Measurements from ENCODE around the gene KIF26B.

The KIF26B gene

GRCh38 chr1:245434280-245434679, 279.5 kb downstream of the KIF26B start:
- Histone ChIP-seq H3K4me3 (ENCODE audit: low read depth, low read length) (no peak overlapping the region), H3K27me3 (ENCODE audit: control insufficient read depth, insufficient read depth, low read length) (no peaks in the 10 kb centered on the region), H3K27ac (ENCODE audit: low read depth, low read length) (no peak overlapping the region), H3K9me3 (ENCODE audit: control insufficient read depth, insufficient read depth, low read depth, low read length) (no peaks in the 10 kb centered on the region), H3K36me3 (ENCODE audit: control insufficient read depth, insufficient read depth, low read length) (no peaks in the 10 kb centered on the region), H3K4me1 (ENCODE audit: control insufficient read depth, insufficient read depth, low read length) (no peaks in the 10 kb centered on the region), H3K9ac (ENCODE audit: low read length) (no peak overlapping the region)

GRCh38 chr1:245436407-245436806, 281.6 kb downstream of the KIF26B start:
- H3K36me3 ChIP-seq (ENCODE audit: control insufficient read depth, insufficient read depth, low read length) = no peaks in the 10 kb centered on the region
- H3K4me3 ChIP-seq (ENCODE audit: low read depth, low read length) = no peak overlapping the region
- no peak overlapping the region for H3K27ac ChIP-seq (ENCODE audit: low read depth, low read length)
- no peaks in the 10 kb centered on the region for H3K4me1 ChIP-seq (ENCODE audit: control insufficient read depth, insufficient read depth, low read length)
- H3K27me3 ChIP-seq (ENCODE audit: control insufficient read depth, insufficient read depth, low read length) = no peaks in the 10 kb centered on the region
- H3K9ac ChIP-seq (ENCODE audit: low read length) = no peak overlapping the region
- H3K9me3 ChIP-seq (ENCODE audit: control insufficient read depth, insufficient read depth, low read depth, low read length) = no peaks in the 10 kb centered on the region

DNA sequence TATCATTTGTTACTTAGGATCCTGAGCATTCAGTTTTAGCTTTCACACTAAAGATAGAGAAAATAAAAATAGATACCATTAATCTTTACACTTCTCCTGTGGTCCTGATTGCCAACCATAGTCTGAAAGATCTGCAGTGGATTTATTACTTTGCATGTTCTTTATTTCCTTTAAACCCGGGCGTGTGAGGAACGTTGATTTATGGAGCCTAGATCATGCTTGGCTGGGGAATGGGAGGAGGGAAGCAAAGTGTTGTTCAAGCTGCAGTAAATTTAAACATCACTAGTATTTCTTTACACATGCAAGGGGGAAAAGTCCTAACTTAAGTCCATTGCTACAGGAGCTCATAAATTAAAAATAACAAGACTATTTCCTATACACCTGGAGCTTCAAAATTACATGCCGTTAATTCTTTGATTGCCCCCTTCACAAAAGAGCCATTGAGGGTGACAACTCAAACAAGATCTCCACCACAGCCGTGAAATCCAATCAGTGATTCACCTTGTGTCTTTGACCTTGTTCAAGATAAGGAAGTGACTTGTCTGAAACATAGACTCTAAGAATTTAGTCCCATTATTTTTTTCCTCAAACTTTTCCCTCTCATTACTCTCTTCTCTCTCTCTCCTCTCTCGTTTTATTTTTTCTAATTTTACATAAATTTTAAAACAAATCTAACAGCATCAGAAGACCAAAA, 282.7 kb downstream of the KIF26B start:
- Histone ChIP-seq H3K4me1 (ENCODE audit: control insufficient read depth, insufficient read depth, low read length) (no peaks in the 10 kb centered on the region), H3K9ac (ENCODE audit: low read length) (no peak overlapping the region), H3K27me3 (ENCODE audit: control insufficient read depth, insufficient read depth, low read length) (no peaks in the 10 kb centered on the region), H3K36me3 (ENCODE audit: control insufficient read depth, insufficient read depth, low read length) (no peaks in the 10 kb centered on the region), H3K9me3 (ENCODE audit: control insufficient read depth, insufficient read depth, low read depth, low read length) (no peaks in the 10 kb centered on the region), H3K4me3 (ENCODE audit: low read depth, low read length) (no peak overlapping the region), H3K27ac (ENCODE audit: low read depth, low read length) (no peak overlapping the region)

- no peaks in the 10 kb centered on the region for H3K36me3 ChIP-seq (ENCODE audit: control insufficient read depth, insufficient read depth, low read length)
Measured at GRCh38 chr1:245440922-245441321, 286.1 kb downstream of the KIF26B start.

GRCh38 chr1:245441689-245442088, 286.9 kb downstream of the KIF26B start:
- Histone ChIP-seq H3K27ac (ENCODE audit: low read depth, low read length) (no peak overlapping the region), H3K27me3 (ENCODE audit: control insufficient read depth, insufficient read depth, low read length) (no peaks in the 10 kb centered on the region)

More at GRCh38 chr1:245440922-245441321, 286.1 kb downstream of the KIF26B start:
- H3K9ac ChIP-seq (ENCODE audit: low read length) = no peak overlapping the region
- no peak overlapping the region for H3K4me3 ChIP-seq (ENCODE audit: low read depth, low read length)
- 0 out of 2 replicates have a peak, but pooled peaks cover 3% of the 10 kb centered on the region for H3K9me3 ChIP-seq (ENCODE audit: control insufficient read depth, insufficient read depth, low read depth, low read length)
- H3K27ac ChIP-seq (ENCODE audit: low read depth, low read length) = no peak overlapping the region
- no peaks in the 10 kb centered on the region for H3K27me3 ChIP-seq (ENCODE audit: control insufficient read depth, insufficient read depth, low read length)
- H3K4me1 ChIP-seq (ENCODE audit: control insufficient read depth, insufficient read depth, low read length) = no peaks in the 10 kb centered on the region

GRCh38 chr1:245444147-245444828, 289.5 kb downstream of the KIF26B start:
- Histone ChIP-seq H3K9ac (ENCODE audit: low read length) (no peak overlapping the region), H3K4me1 (ENCODE audit: control insufficient read depth, insufficient read depth, low read length) (peaks cover 4% of the 10 kb centered on the region; the same call in 1 of the 2 replicates), H3K27me3 (ENCODE audit: control insufficient read depth, insufficient read depth, low read length) (no peaks in the 10 kb centered on the region)

More at GRCh38 chr1:245441689-245442088, 286.9 kb downstream of the KIF26B start:
- no peaks in the 10 kb centered on the region for H3K36me3 ChIP-seq (ENCODE audit: control insufficient read depth, insufficient read depth, low read length)
- H3K4me1 ChIP-seq (ENCODE audit: control insufficient read depth, insufficient read depth, low read length) = no peaks in the 10 kb centered on the region
- 0 out of 2 replicates have a peak, but pooled peaks cover 8% of the 10 kb centered on the region for H3K9me3 ChIP-seq (ENCODE audit: control insufficient read depth, insufficient read depth, low read depth, low read length)
- H3K9ac ChIP-seq (ENCODE audit: low read length) = no peak overlapping the region
- H3K4me3 ChIP-seq (ENCODE audit: low read depth, low read length) = no peak overlapping the region

DNA sequence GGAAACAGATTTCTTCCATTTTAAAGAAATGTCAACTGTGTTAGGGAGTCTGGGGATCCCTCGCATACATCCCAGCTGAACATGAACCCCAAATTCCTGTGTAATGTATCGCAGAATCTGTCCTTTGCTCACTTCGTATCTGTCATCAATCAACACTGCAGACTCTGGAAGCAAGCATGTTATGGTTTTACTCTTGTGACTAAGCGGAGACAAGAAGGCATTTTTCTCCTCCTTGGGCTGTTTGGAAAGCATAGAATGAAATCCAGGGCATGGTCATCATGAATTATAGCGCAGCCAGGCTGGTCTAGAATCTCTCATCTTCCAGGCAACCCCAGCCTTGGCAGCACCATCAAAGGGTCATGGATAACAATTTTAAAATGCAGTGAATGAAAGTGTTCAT, 290.2 kb downstream of the KIF26B start:
- Histone ChIP-seq H3K9me3 (ENCODE audit: control insufficient read depth, insufficient read depth, low read depth, low read length) (0 out of 2 replicates have a peak, but pooled peaks cover 8% of the 10 kb centered on the region), H3K27ac (ENCODE audit: low read depth, low read length) (no peak overlapping the region), H3K4me1 (ENCODE audit: control insufficient read depth, insufficient read depth, low read length) (peaks cover 9% of the 10 kb centered on the region), H3K36me3 (ENCODE audit: control insufficient read depth, insufficient read depth, low read length) (no peaks in the 10 kb centered on the region), H3K9ac (ENCODE audit: low read length) (no peak overlapping the region), H3K4me3 (ENCODE audit: low read depth, low read length) (no peak overlapping the region), H3K27me3 (ENCODE audit: control insufficient read depth, insufficient read depth, low read length) (no peaks in the 10 kb centered on the region)

More at GRCh38 chr1:245444147-245444828, 289.5 kb downstream of the KIF26B start:
- Histone ChIP-seq H3K4me3 (ENCODE audit: low read depth, low read length) (no peak overlapping the region), H3K9me3 (ENCODE audit: control insufficient read depth, insufficient read depth, low read depth, low read length) (0 out of 2 replicates have a peak, but pooled peaks cover 8% of the 10 kb centered on the region), H3K27ac (ENCODE audit: low read depth, low read length) (no peak overlapping the region), H3K36me3 (ENCODE audit: control insufficient read depth, insufficient read depth, low read length) (no peaks in the 10 kb centered on the region)

DNA sequence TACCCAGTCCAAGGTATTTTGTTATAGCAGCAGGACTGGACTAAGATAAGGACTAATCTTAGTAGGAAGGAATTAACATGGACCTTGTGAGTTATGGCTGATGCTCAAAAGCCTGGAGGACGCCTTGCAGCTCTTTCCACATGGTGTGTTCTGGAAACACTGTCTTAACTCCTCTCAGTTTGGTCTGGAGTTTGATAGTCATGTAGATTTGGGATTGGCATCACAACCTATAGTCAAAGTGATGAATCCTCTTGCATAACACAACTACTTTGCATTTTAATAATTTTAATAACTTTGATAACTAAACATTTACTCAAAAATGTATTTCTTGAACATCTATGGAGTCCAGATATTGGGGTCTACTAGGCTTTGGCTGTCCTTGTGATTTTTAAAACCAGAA, 293.7 kb downstream of the KIF26B start:
- Histone ChIP-seq H3K27me3 (ENCODE audit: control insufficient read depth, insufficient read depth, low read length) (no peaks in the 10 kb centered on the region), H3K9ac (ENCODE audit: low read length) (no peak overlapping the region), H3K9me3 (ENCODE audit: control insufficient read depth, insufficient read depth, low read depth, low read length) (0 out of 2 replicates have a peak, but pooled peaks cover 8% of the 10 kb centered on the region), H3K4me1 (ENCODE audit: control insufficient read depth, insufficient read depth, low read length) (peaks cover 15% of the 10 kb centered on the region), H3K36me3 (ENCODE audit: control insufficient read depth, insufficient read depth, low read length) (no peaks in the 10 kb centered on the region), H3K4me3 (ENCODE audit: low read depth, low read length) (no peak overlapping the region), H3K27ac (ENCODE audit: low read depth, low read length) (no peak overlapping the region)

GRCh38 chr1:245448975-245449431, 294.2 kb downstream of the KIF26B start:
- H3K9ac ChIP-seq (ENCODE audit: low read length) = no peak overlapping the region

DNA sequence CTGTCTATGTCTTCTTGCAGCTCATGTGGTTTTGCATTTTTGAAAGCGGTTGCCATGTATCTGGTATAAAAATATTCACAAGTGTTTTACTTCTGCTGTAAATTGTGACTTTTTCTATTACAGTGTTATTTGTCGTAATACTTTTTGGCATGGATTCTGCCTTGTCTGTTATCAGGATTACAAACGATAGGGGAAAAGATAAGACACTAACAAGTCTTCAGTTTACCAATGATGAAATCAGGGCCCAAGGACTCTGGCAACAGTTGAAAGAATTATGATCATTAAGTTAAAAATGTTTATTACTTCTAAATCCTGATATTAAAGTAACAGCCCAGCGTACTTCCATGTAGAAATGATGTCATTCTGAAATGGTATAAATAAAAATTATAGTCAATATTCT, 298.8 kb downstream of the KIF26B start:
- Histone ChIP-seq H3K9ac (ENCODE audit: low read length) (no peak overlapping the region), H3K27me3 (ENCODE audit: control insufficient read depth, insufficient read depth, low read length) (no peaks in the 10 kb centered on the region), H3K27ac (ENCODE audit: low read depth, low read length) (no peak overlapping the region), H3K36me3 (ENCODE audit: control insufficient read depth, insufficient read depth, low read length) (no peaks in the 10 kb centered on the region), H3K9me3 (ENCODE audit: control insufficient read depth, insufficient read depth, low read depth, low read length) (no peaks in the 10 kb centered on the region), H3K4me3 (ENCODE audit: low read depth, low read length) (no peak overlapping the region), H3K4me1 (ENCODE audit: control insufficient read depth, insufficient read depth, low read length) (peaks cover 20% of the 10 kb centered on the region)

More at GRCh38 chr1:245448975-245449431, 294.2 kb downstream of the KIF26B start:
- Histone ChIP-seq H3K36me3 (ENCODE audit: control insufficient read depth, insufficient read depth, low read length) (no peaks in the 10 kb centered on the region), H3K9me3 (ENCODE audit: control insufficient read depth, insufficient read depth, low read depth, low read length) (0 out of 2 replicates have a peak, but pooled peaks cover 8% of the 10 kb centered on the region), H3K4me3 (ENCODE audit: low read depth, low read length) (no peak overlapping the region), H3K27me3 (ENCODE audit: control insufficient read depth, insufficient read depth, low read length) (no peaks in the 10 kb centered on the region), H3K27ac (ENCODE audit: low read depth, low read length) (no peak overlapping the region), H3K4me1 (ENCODE audit: control insufficient read depth, insufficient read depth, low read length) (peaks cover 15% of the 10 kb centered on the region)

DNA sequence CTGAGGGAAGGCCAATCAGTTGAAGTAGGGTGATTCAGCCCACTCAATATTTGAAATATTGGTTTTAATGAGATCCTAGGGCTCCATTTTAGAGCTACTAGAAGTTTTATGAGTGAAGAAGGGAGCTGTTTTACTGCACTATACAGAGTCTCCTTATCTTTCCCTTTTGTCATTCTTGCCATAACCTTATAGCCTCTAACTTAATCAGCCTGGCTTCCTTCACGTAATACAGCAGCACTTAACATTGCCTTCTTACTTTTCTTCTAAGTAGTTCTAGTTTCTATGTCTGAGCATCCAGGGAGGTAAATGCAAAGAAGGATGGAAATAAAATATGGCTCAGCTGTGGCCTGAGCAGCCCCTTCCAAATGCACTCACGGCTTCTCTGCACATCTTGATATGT, 299.3 kb downstream of the KIF26B start:
- Histone ChIP-seq H3K4me3 (ENCODE audit: low read depth, low read length) (no peak overlapping the region), H3K9ac (ENCODE audit: low read length) (no peak overlapping the region), H3K27me3 (ENCODE audit: control insufficient read depth, insufficient read depth, low read length) (no peaks in the 10 kb centered on the region)

More for the DNA sequence above, 299.3 kb downstream of the KIF26B start:
- Histone ChIP-seq H3K9me3 (ENCODE audit: control insufficient read depth, insufficient read depth, low read depth, low read length) (no peaks in the 10 kb centered on the region), H3K36me3 (ENCODE audit: control insufficient read depth, insufficient read depth, low read length) (no peaks in the 10 kb centered on the region), H3K27ac (ENCODE audit: low read depth, low read length) (no peak overlapping the region), H3K4me1 (ENCODE audit: control insufficient read depth, insufficient read depth, low read length) (peaks cover 17% of the 10 kb centered on the region)

Measured in HUES6 (cell line).